GM12872 (cell line): ENCODE measurements around the gene SMAD5.

ENCODE experiments used
- CTCF ChIP-seq: IDR thresholded peaks from 3 replicates; pipeline ENCODE4 v1.5.1; 2011; ENCODE audit warnings: low read depth, mild to moderate bottlenecking, low read length, moderate library complexity; ENCODE audit not compliant: insufficient read depth

SMAD5 gene

GRCh38 chr5:136134653-136135052 lies 2.0 kb downstream of the SMAD5 start:
- no peak for TF ChIP-seq CTCF

DNA sequence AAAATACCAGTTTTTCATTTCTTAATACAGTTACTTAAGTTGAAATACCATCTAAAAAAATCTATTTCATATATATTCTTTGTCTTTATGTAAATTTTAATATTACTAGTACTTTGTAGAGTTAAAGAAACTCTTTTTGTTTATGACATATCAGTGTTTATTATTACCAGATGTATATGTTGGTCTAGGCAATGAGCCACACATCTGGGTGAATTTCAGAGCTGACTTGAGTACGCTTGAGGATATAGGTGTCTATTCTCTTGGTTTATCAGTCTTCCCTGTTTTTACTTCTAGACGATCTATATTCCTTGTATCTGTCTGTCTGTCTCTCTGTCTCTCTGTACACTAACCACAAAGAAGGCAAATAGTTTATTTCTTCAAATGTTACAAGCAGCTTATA lies 2.9 kb downstream of the SMAD5 start:
- TF ChIP-seq CTCF, result no peak

GRCh38 chr5:136137497-136138220 lies 5.0 kb downstream of the SMAD5 start:
- no peak for TF ChIP-seq CTCF

DNA sequence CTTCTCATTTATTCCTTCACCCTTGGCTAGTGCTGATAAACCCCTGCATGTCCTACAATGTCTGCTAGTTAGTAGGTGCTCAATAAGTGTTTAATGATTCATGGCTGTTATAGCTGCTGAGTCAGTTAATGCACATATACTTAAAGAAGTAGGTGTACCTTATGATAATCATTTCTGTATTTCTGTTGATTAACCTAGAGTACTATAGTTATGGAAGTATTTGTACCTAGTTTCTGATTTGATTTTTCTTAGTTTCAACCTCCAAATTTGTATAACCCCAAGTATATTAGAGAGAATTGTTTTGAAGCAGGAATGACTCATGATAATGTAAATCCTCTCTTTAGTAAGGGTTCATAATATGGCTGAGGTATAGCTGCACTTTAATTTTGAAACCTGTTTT lies 8.9 kb downstream of the SMAD5 start:
- no peak for TF ChIP-seq CTCF

GRCh38 chr5:136143312-136143711 lies 10.7 kb downstream of the SMAD5 start:
- TF ChIP-seq CTCF, result no peak

DNA sequence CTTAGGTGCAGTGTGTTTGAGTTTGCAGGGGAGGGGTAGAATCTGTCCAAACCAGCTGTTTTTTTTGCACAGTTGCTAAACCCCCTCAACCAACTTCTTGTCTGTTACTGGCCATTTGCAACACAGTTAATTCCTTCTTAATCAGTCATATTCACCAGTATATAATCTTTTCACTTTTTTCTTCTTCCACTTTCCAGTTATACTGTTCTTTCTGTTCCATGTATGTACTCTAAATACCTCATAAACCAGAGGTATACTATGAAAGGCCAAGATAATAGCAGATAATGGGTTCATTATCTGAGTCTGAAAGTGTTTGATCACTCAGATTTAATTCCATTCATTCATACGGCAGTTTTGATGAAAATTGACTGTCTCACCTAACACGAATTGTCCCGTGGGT lies 11.1 kb downstream of the SMAD5 start:
- TF ChIP-seq CTCF, result no peak

- no peak for TF ChIP-seq CTCF
These were observed 12.4 kb downstream of the SMAD5 start for GRCh38 chr5:136145030-136145429.
